ENCODE measurements around the gene LDLRAD3.

The LDLRAD3 gene

DNA sequence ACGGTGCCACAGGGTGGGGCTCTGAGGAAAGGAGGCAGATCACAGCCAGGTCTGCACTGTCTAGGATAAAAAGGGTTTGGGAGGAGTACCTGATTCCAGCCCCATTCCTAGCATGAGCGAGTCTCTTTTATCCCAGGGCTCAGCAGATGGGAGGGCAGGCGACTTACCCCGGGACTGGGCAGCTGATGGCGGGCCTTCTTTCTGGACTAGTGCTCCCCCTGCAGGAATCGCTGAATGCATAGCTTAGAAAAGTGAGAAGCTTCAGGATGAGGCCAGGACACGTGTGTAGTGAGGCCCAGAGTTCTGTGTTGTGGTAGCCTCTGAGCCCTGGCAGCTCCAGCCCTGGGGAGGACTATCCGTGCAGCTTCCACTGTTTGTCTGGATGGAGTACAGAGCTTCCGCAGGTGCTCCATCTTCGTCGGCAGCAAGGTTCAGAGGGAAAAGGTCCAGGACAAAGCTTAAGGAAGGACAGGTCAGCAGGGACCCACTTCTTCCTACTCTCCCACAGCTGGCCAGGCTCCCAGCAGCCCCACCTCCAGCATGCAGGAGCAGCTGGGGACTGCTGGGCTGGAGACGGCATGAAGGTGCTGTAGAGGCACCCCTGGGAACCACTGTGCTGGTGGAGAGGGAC is 315.0 kb downstream of the LDLRAD3 start:
- DNase-seq = no peak

DNA sequence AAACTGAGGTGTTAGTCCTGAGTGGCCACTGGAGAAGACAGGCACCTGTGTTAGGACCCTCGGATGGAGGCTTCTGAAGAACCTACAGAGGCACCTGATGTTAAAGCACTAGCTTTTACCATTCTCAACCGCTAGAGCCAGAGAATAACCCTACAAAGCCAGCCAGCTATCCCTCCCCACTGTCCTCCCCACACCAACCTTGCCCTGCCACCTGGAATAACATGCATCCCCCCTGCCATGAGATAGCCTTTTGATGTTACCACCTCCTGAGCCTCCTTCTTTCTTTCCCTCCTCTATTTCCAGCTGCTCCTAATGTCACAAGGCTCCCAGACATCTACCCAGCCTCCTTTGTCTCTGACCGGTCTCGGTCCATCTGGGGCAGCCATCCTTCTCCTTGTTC is 317.2 kb downstream of the LDLRAD3 start:
- no peak for DNase-seq

DNA sequence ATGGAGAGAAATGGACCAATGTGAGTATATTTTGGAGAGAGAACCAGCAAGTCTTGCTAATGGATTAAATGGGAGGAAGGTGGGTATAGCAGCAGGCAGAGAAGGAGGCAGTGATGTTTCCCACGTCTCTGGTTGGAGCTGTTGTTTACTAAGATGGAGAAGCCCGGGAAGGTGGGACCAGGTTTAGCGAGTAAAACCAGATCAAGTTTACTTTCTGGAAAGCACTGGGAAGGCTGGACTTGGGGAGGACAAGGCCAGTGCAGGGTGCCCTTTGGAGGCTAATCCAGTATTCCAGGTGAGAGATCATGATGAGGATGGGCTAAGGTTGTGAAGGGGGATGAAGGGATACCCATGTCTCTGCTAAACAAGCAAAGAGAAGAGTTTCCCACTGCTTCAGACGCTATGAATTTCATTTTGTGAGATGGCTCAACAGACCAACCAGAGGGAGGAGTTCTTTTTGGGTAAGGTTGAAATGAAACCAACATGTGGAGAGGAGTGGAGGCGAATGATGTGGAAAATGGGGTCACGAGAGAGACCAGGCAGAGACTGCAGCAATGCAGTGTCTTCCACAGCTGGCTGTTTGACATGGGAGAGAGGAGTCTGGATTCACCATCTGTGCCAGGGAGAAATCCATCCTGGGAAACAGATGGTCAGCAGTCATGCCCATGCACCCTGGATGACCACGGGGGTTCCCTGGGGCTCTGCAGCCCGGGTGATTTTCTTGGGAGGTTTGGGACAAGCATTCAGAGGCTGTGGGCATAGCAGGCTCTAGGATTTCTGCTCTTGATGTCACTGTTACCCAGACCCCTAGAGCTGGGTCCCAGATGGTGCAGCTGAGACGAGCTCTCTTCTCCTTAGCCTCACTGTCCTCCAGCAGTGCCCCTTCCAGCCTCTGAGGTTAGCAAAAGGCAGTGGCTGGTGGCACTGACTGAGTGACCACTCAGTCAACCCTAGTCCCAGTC is 320.4 kb downstream of the LDLRAD3 start:
- DNase-seq = no peak

DNA sequence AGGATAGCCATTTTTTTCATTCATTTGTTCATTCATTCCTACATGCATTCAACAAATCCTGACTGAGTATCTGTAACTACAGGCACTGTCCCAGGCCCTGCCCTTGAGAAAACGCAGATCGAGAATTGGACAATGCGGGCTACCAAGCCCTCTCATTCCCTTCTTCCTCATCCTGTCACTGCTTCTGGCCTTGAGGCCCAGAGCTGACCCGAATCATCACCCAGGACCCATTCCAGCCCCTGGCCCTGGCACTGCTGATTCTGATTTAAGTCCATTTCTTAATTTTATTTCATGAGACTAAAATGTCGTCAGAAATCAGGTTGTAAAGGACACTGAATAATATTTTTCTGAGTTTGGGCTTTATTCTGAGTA is 321.1 kb downstream of the LDLRAD3 start:
- no peak for DNase-seq

DNA sequence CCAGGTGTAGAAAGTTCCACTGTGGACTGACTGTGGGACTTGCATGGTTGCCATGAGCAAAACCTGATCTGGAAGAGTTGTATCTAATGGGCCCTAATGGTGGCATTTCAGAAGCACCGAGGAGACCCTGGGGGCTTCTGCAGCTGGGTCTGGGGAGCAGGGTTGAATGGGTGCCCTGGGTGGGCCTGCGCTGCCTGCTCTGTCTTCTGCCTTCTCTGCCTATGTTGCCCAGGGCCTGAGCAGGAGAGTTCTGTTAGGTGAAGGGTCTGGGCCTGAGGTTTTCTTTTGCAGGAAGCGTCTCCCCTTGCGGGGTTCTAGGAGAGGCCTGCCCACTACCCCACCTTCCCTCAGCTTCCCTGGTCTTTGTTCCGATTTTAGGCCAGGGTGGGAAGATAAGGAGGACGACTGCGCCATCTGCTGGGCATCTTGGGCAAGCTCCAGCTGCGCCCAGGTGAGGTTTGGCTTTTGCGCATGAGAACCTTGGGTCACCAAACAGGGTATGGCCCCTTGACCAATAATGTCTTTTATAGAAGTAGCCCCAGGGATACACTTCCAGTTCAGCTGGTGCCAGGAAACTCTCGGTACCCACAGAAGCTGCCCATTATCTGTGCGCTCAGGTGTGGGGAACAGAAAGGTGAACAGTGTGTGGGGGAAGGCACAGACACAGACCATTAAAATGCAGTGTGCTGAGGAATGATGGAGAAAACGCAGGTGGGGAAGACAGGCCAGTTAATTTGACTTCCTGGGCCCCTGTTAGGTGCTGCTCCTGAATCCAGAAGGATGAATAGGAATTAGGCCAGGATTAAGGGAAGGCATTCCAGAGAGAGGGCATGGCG is 322.1 kb downstream of the LDLRAD3 start:
- peak; percentile 48 for DNase-seq

DNA sequence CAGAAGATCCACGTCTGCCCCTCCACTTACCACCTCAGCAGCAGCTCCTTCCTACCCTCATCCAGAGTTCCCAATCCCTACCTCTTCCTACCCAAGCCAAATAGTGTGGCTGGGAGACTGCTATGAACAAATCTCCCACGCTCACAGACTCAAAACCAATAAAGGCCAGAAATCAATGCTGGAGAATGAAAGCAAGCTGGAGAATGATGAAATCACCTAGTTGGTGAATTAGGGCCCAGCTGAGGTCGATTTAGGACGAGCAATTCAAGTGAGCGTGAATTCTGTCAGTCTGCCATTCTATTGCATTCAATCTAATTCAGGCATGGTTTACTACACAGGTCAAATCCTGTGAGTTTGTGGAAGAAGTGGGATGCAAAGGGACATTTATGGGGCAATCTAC is 322.9 kb downstream of the LDLRAD3 start:
- DNase-seq = no peak

DNA sequence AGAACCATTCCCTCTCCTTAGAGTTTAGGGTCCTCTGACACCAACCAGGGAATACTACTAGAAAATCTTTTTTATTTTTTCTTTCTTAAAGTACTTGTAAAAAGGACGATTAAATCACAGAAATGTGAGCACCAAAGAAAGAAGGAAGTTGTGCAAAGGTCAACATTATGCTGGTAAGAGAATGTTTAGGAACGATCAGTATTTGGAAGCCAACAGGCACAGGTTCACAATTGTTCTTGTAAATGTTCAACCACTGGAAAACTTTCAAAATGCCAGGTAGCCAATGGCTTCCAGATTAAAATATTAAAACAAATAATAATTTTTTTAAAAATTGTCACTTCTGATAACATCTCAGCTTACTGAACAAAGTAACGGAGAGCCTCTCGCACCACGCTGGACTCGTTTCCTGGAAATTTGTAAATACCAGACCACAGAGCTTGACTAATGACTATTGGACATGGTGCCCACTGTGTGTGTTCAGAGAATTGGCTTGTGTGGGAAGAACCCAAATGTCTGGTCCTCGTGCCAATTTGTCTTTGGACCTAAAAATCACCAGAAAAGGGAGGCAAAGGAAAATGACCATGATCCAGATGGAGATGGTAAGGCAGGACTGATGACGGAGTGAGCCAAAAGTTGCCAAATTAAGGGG is 324.6 kb downstream of the LDLRAD3 start:
- DNase-seq = no peak

DNA sequence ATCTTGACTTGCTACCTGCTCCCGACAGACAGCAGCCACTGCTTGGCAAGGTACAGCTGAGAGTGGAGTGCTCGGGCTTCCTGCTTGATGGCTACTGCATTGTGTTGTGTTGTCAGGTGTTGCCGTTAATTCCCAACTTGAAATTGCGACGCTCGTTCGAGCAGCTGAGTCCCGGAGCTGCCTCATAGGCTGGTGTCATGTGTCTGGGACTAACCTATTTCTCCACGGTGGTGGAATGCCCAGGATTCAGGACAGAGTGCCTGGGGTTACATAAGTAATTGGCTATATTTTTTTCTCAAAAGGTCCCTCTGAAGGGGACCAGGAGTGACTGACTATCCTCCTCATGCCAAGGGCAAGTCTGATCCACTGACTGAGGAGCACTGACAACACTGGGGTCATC is 326.8 kb downstream of the LDLRAD3 start:
- DNase-seq = no peak

DNA sequence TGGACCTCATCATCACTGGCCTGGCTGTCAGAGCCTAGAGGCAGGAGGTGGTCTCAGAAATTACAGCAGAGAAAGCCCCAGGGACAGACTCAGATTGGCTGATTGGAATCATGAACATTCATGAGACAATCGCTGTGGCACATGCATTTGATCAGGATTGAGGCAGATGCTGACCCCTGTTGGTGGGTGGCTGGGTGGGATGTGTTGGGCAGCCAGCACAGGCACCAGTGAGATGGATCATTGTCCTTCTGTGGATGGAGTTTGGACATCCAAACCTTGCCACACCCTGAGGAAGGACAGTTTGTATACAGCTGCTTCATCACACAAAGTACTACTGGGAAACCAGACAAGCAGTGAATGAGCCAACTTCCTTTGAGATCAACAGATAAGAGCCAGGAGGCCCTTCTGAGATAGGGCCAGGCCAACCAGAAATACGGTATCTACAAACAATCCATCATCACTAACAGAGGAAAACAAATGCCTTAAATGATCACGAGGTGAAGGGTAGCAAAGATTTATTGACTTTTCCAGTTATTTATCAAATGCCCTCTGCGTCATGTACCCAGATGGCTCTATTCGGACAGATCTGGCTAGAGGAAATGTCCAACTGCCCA is 328.0 kb downstream of the LDLRAD3 start:
- DNase-seq = no peak

DNA sequence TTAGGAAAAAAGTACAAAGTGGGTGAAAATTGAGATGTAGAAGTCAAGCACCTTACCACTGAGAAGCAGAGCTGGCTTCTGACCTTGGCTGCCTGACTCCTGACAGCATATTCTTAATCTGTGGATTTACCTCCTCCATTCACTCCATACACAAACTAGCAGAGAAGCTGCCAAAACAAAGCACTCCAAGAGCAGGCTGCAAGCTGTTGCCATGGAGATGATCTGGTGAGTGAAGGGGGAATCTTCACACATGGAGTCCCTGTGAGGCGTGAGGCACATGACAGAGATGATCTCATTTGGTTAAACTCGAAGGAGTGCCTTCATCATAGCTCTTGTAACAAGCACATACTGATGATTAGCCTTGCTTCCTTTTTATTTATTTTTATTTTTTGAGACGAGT is 329.2 kb downstream of the LDLRAD3 start:
- peak; percentile 34 for DNase-seq

DNA sequence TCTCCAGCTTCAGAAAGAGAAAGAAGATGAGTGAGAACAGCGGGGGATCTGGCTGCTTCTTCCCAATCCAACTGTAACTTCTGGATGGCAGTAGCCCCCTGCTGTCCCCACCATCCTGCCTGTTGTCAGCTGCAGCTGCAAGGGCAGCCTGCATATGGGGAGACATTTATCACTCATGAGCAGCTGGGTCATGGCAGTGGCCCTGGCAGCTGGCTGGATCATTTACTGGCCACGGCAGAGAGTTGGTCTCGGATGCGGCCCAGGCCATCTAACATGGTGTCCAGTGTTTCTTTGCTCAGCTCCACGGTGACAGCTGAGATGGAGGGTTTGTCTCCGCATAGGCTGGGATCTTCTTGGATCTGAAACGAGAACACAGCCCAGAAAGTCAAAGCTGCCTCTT is 330.6 kb downstream of the LDLRAD3 start:
- no peak for DNase-seq

DNA sequence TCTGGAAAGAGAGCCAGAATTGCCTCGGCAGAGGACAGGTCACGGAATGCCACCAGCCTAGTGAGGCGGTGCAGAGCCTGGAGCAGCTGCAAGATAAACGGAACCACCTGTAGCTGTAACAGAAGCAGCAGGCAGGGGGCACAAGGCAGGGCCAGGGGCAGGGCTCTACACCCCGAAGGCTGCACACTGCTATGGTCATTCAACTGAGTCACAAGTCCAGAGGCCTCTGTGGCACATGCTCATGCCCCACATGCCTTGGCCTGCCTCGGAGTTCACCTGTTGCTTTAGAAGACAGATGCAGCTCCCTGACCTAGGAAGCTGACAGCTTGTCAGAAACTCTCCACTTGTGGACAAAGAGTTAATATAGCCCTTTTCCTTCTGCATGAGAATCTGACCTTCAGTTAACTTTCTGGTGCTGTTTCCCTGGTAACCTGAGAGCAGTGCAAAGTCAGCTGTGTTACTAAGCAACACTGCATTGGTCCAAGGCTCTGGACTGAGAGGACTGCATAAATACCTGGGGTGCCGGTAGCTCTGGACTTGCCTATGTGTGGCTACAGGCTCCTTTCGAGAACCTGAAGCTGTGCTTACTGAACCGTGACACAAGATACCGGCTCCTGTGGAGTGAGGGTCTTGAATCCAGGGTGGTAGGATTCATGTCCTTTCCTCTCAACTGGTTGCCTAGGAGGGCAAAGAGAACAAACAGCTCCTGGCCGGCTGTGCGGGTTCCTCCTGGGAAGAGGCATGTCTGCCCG is 334.8 kb downstream of the LDLRAD3 start:
- peak; percentile 58 for DNase-seq

DNA sequence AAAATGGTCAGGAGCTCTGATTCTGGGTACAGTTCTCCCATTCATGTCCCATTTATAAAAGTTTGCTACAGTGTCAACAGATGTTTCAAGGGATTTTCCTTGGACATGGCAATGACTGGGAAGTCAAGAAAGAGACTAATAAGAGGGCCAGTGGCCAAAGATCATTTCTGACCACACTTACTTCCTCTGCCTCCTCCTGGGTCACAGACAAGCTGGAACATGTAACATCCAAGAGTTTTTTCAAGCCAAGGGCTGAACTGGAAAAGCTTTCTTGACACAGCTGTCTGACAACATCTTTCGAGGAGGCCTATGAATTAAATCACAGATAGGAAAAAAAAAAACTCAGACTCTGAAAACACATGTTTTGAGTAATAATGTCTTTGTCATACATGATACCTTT is 336.7 kb downstream of the LDLRAD3 start:
- no peak for DNase-seq

All from NCI-H2227 treated with DMSO at 0.1 percent for 48 hours (cell line).